Osteoblast (primary cell): ENCODE data around the gene EXD3. TPM values are rescaled to one million over a fixed set of nuclear protein-coding genes. Genes with fewer than 3 reads are reported as not detected.

ENCODE experiments used
- DNase-seq: peaks from one replicate; pipeline ENCODE4 v3.0.0; 2011; ENCODE audit warnings: low spot score, mixed read lengths; ENCODE audit not compliant: insufficient read length; ENCODE audit errors: missing footprints
- H2AFZ ChIP-seq: 2 replicates; pipeline ENCODE4 v1.6.0; 2011; ENCODE audit warnings: mild to moderate bottlenecking, low read length
- H3K27ac ChIP-seq: 2 replicates; pipeline ENCODE4 v1.5.1; 2011; ENCODE audit warnings: mild to moderate bottlenecking, low read depth, low read length, moderate library complexity
- H3K27me3 ChIP-seq: 2 replicates; pipeline ENCODE4 v1.6.0; 2012; ENCODE audit warnings: mild to moderate bottlenecking, control low read depth, inconsistent platforms, low read length, moderate library complexity; ENCODE audit not compliant: insufficient read depth
- H3K36me3 ChIP-seq: 2 replicates; pipeline ENCODE4 v1.5.1; 2011; ENCODE audit warnings: mild to moderate bottlenecking, low read length, control low read depth, moderate library complexity; ENCODE audit not compliant: insufficient read depth
- H3K4me1 ChIP-seq: 2 replicates; pipeline ENCODE4 v1.5.1; 2011; ENCODE audit warnings: mild to moderate bottlenecking, low read length, control low read depth, moderate library complexity; ENCODE audit not compliant: insufficient read depth
- H3K4me2 ChIP-seq: 2 replicates; pipeline ENCODE4 v1.6.0; 2011; ENCODE audit warnings: mild to moderate bottlenecking, low read length; ENCODE audit not compliant: insufficient read depth
- H3K4me3 ChIP-seq: fragments of 200-600 bp; sonication (generic); 3 replicates; pipeline ENCODE4 v1.5.1; 2012; ENCODE audit warnings: mild to moderate bottlenecking, low read length, inconsistent platforms; ENCODE audit not compliant: insufficient read depth
- H3K79me2 ChIP-seq: 2 replicates; pipeline ENCODE4 v1.6.0; 2012; ENCODE audit warnings: mild to moderate bottlenecking, low read length, control low read depth, inconsistent platforms; ENCODE audit not compliant: insufficient read depth
- H3K9me3 ChIP-seq: 2 replicates; pipeline ENCODE4 v1.5.1; 2011; ENCODE audit warnings: low read depth, low read length, control low read depth
- H4K20me1 ChIP-seq: 2 replicates; pipeline ENCODE4 v1.6.0; 2012; ENCODE audit warnings: mild to moderate bottlenecking, low read length, control low read depth; ENCODE audit not compliant: insufficient read depth
- CTCF ChIP-seq: IDR thresholded peaks from 2 replicates; pipeline ENCODE4 v1.5.1; 2011; ENCODE audit warnings: mild to moderate bottlenecking, low read depth, low read length, moderate library complexity; ENCODE audit errors: extremely low read depth
- total RNA-seq: library from RNA; depleted of rRNA; stranded (reverse); fragments of >200 nt; gene quantifications from 2 replicates; pipeline ENCODE4 v1.2.3, GENCODE V29; 2012

EXD3 gene
- total RNA-seq, 1 donor: 7.6 TPM

- Histone ChIP-seq H3K9me3 (no peaks in the 10 kb centered on the region), H3K27me3 (no peaks in the 10 kb centered on the region), H3K27ac (peak overlapping the region; percentile 23), H3K79me2 (peaks cover 16% of the 10 kb centered on the region), H3K4me3 (peak overlapping the region; percentile 78), H2AFZ (no peak overlapping the region), H3K36me3 (peaks cover 19% of the 10 kb centered on the region), H3K4me1 (peaks cover 16% of the 10 kb centered on the region), H3K4me2 (peak overlapping the region; percentile 79), H4K20me1 (no peaks in the 10 kb centered on the region)
- no peak for TF ChIP-seq CTCF
- peak; percentile 97 for DNase-seq
These were observed 146.3 kb downstream of the EXD3 start for GRCh38 chr9:137276473-137277328.

DNA sequence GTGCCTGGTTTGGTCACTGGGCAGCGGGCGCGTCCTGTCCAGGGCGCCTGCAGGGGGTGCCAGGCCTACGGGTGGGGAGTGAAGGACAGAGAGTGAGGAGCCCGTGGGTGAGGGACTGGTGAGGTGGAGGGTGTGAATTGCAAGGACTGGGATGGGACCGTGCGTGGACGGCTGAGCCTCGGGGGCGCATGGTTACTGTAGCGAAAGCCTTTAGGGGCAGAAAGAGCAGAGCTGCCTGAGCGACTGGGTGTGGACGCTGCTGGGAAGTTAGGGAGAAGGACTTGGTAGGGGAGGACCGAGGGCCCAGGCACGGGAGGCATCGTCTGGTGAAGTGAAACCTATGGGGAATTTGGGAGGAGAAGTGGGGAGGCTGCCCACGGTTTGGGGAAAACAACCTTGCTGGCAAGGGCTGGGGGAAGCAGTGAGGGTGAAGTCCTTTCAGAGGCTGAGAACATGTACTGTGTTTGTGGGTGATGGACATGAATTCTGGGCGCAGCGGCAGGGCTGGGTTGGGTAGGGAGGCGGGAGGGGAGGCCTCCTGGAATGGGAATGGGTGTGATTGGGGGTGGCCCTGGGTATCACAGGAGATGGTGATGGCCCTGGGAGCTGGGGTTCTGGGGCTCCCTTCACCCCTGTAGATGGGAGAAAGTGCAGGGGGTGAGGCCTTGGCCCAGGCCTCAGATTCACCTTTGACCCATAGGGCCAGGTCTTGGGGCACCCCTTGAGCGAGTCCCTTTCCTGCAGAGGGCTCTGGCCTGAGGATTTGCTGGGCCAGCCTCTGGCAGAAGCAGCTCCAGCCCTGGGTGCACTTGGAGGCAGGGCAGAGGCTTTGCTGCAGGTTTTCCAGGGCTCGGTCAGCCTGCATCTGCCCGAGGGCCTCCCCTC, 147.1 kb downstream of the EXD3 start:
- Histone ChIP-seq H3K9me3 (no peaks in the 10 kb centered on the region), H4K20me1 (peaks cover 3% of the 10 kb centered on the region), H2AFZ (no peak overlapping the region), H3K4me2 (no peak overlapping the region), H3K36me3 (peaks cover 22% of the 10 kb centered on the region), H3K27ac (no peak overlapping the region), H3K79me2 (peaks cover 17% of the 10 kb centered on the region), H3K4me3 (no peak overlapping the region), H3K27me3 (no peaks in the 10 kb centered on the region), H3K4me1 (peaks cover 16% of the 10 kb centered on the region)
- TF ChIP-seq CTCF: no peak
- peak; percentile 85 for DNase-seq

GRCh38 chr9:137275203-137275587, 147.8 kb downstream of the EXD3 start:
- no peak for TF ChIP-seq CTCF
- no peak for DNase-seq
- Histone ChIP-seq H3K4me2 (no peak overlapping the region), H2AFZ (no peak overlapping the region), H3K79me2 (peaks cover 18% of the 10 kb centered on the region), H3K36me3 (peaks cover 22% of the 10 kb centered on the region), H3K4me1 (peaks cover 16% of the 10 kb centered on the region), H3K27ac (no peak overlapping the region), H3K9me3 (no peaks in the 10 kb centered on the region), H4K20me1 (peaks cover 4% of the 10 kb centered on the region), H3K27me3 (no peaks in the 10 kb centered on the region), H3K4me3 (no peak overlapping the region)
